Psoas muscle (tissue), 8 donors: Measurements from ENCODE around the gene SMTNL2. TPM values are rescaled to one million over a fixed set of nuclear protein-coding genes. Genes with fewer than 3 reads are reported as not detected.
A peak's percentile ranks its signal among the peaks of the same experiment; 100 is the strongest.
"Not testable (repeated sequence)": the region's sequence is repeated elsewhere in the genome, so short reads cannot be mapped to it uniquely, and the experiment has no call there.

ENCODE experiments used
- ATAC-seq, 4 donors: fragments of 200-7000 bp; cut with Tn5 transposase; one replicate each; pipeline ENCODE4 v1.9.1; 2020; ENCODE audit warnings: moderate library complexity in 3 of 4, mild to moderate bottlenecking in 2 of 4
- DNase-seq, 2 donors: peaks; one replicate each; pipeline ENCODE4 v3.0.0-alpha.2; 2020
- H3K27ac ChIP-seq: fragments of 200-600 bp; one replicate; pipeline ENCODE4 v1.8.0; 2022
- H3K27me3 ChIP-seq, 3 donors: fragments of 200-600 bp in 1 of 3; one replicate each; pipeline versions ENCODE4 v1.6.1 to v1.8.0; 2013 to 2022; ENCODE audit warnings: low read length in 2 of 3, mild to moderate bottlenecking in 2 of 3, moderate library complexity in 1 of 3; ENCODE audit not compliant: insufficient read depth in 3 of 3
- H3K36me3 ChIP-seq, 2 donors: fragments of 200-600 bp in 1 of 2; one replicate each; pipeline versions ENCODE4 v1.6.1 to v1.8.0; 2013 to 2022; ENCODE audit warnings: low read depth in 1 of 2, mild to moderate bottlenecking in 1 of 2, moderate library complexity in 1 of 2; ENCODE audit not compliant: insufficient read depth in 1 of 2
- H3K4me1 ChIP-seq: fragments of 200-600 bp; one replicate; pipeline ENCODE4 v1.8.0; 2022
- H3K4me3 ChIP-seq: fragments of 200-600 bp; one replicate; pipeline ENCODE4 v1.8.0; 2022; ENCODE audit warnings: mild to moderate bottlenecking
- H3K9me3 ChIP-seq: fragments of 200-600 bp; one replicate; pipeline ENCODE4 v1.8.0; 2022
- WGBS, 3 donors: extraction: QIAGEN DNeasy Blood & Tissue Kit; methylation state at CpG; one replicate each; pipeline versions ENCODE4 v1.1.6 to v1.1.7; 2013; 5-methylcytosine and 5-hydroxymethylcytosine counted together
- intact Hi-C, 2 donors: fragments of 100-400 bp; cut with DNase I; formaldehyde crosslinking; loops; one replicate each; pipeline versions ENCODE4 v1.11.0 to v1.14.2; 2022
- polyA plus RNA-seq, 3 donors: library from polyadenylated mRNA; stranded (reverse); fragments of 200-250 nt; gene quantifications; one replicate each; pipeline ENCODE4 v1.2.3, GENCODE V29; 2013
- total RNA-seq, 4 donors: library from RNA; stranded (reverse); fragmentation: NEBNext Ultra II Directional in 2 of 4; extraction: Animal tissue kit (Norgen Biotek cat#: 25700) in 2 of 4; gene quantifications; one replicate each; pipeline versions ENCODE4 v1.2.1 to v1.2.4, GENCODE V29; 2021 to 2023
- TF ChIP-seq, protein P1 (sequence below): fragments of 200-600 bp; IDR thresholded peaks from one replicate; pipeline ENCODE4 v1.8.0; 2022; ENCODE audit warnings: antibody characterized with exemption
- donor health status: healthy with polysubstance abuse.
- donor health status: DM: no; HTN: no; CAD: no; lungs with moderate emphysema.
- donor health status: Bipolar disorder and iron deficiency.
- donor health status: healthy.
- donor health status: DM: yes; HTN: yes; CAD: no.
- donor health status: DM: no; HTN: no; CAD: no.
- donor health status: DM: no; HTN: no; CAD: no.
- donor health status: DM: yes; HTN: yes; CAD: no.

The SMTNL2 gene
- total and polyA plus RNA-seq, 7 donors, result 20.7 to 524 (median 318) TPM

DNA sequence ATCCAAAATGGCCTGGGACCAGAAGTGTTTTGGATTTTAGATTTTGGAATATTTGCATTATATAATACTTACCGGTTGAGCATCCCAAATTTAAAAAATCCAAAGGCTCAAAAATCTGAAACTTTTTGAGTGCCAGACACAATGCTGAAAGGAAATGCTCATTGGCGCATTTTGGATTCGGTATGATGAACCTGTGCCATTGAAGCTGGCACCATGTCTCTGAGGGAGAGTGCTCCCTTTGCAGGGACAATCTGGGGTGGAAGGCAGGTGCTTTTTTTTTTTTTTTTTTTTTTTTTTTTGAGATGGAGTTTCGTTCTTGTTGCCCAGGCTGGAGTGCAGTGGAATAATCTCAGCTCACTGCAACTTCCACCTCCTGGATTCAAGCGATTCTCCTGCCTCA lies 17.7 kb downstream of the SMTNL2 start:
- intact Hi-C loops, result no loop called here
- DNase-seq (peak in 1 of 2 donors; percentile 16), ATAC-seq (no peak)
- Histone ChIP-seq H3K27me3 (no peaks in the 10 kb centered on the region), H3K9me3 (no peaks in the 10 kb centered on the region), H3K36me3 (peaks cover 0 to 53% of the 10 kb centered on the region in 2 donors), H3K4me1 (peaks cover 90% of the 10 kb centered on the region), H3K4me3 (no peak overlapping the region), H3K27ac (peak overlapping the region; percentile 84)
- TF ChIP-seq, protein P1, sequence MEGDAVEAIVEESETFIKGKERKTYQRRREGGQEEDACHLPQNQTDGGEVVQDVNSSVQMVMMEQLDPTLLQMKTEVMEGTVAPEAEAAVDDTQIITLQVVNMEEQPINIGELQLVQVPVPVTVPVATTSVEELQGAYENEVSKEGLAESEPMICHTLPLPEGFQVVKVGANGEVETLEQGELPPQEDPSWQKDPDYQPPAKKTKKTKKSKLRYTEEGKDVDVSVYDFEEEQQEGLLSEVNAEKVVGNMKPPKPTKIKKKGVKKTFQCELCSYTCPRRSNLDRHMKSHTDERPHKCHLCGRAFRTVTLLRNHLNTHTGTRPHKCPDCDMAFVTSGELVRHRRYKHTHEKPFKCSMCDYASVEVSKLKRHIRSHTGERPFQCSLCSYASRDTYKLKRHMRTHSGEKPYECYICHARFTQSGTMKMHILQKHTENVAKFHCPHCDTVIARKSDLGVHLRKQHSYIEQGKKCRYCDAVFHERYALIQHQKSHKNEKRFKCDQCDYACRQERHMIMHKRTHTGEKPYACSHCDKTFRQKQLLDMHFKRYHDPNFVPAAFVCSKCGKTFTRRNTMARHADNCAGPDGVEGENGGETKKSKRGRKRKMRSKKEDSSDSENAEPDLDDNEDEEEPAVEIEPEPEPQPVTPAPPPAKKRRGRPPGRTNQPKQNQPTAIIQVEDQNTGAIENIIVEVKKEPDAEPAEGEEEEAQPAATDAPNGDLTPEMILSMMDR, result no peak
- 31 to 57% (median 36%) methylated on average over 5 of the region's 5 CpGs for WGBS, 3 donors

DNA sequence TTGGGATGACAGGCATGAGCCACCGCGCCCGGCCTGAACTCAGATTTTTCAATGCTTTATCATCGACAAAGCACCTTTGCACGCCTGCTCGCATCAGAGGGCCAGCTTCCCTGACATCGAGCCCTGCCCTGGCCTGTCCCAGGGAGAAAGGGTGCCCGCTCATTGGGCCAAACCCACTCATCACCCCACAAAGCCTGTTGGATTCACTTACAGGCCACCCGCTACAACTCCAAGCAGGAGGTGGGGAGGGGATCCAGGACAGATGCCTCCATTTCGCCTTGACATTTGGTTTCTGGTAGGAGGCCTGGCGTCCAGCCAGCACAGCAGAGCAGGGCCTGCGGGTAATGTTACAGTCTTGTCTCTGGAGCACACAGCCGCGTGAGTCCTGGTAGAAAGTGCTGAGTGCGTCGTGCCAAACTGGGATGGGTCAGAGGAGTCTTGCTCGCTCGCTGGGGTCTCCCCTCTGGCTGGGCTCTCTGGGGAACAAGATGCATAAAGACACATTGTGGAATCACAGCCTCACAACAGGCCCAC lies 19.8 kb downstream of the SMTNL2 start:
- intact Hi-C loops, result no loop called here
- TF ChIP-seq, protein P1, result no peak
- H3K4me3 ChIP-seq, result peak overlapping the region; percentile 32
- peaks cover 0 to 51% of the 10 kb centered on the region in 2 donors for H3K36me3 ChIP-seq
- ATAC-seq (peak; percentile 34 to 50 (median 45)), DNase-seq (peak; percentile 88 to 94)
- H3K4me1 ChIP-seq, result peaks cover 90% of the 10 kb centered on the region
- 20 to 35% (median 24%) methylated on average over 18 of the region's 18 CpGs for WGBS, 3 donors
- peak overlapping the region; percentile 84 for H3K27ac ChIP-seq
- H3K27me3 ChIP-seq, result no peaks in the 10 kb centered on the region
- no peaks in the 10 kb centered on the region for H3K9me3 ChIP-seq

DNA sequence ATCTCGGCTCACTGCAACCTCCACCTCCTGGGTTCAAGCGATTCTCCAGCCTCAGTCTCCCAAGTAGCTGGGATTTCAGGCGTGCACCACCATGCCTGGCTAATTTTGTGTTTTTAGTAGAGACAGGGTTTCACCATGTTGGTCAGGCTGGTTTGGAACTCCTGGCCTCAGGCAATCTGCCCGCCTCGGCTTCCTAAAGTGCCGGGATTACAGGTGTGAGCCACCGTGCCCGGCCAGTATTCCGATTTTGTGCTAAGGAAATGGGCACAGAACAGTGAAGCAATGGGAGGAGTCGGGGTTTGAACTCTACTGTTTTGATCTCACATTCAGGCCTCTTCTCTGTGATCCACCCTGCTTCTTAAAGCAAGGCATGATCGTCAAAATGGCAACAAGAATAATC lies 20.4 kb downstream of the SMTNL2 start:
- peak in 1 of 2 donors; percentile 52 for DNase-seq
- intact Hi-C loops, result not testable (repeated sequence)

DNA sequence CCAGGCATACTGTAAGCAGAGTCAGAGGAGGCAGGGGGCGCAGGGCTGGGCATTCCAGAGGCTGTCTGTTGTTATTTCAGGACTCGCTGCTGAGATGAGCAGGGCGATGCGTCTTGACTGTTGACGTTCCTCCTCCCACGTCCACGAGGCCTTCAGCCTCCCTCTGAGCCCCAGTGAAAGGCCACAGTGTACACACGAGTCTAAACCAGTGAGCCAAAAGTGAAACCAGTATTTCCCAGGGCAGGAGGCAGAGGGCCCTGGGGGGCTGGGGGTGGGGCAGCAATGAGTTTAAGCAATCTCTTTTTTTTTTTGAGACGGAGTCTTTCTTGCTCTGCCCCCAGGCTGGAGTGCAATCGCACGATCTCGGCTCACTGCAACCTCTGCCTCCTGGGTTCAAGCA lies 21.5 kb downstream of the SMTNL2 start:
- H3K4me3 ChIP-seq, result peak overlapping the region; percentile 16
- H3K9me3 ChIP-seq, result no peaks in the 10 kb centered on the region
- no peaks in the 10 kb centered on the region for H3K27me3 ChIP-seq
- WGBS, 3 donors, result 56 to 77% (median 56%) methylated on average over 9 to 12 of the region's 12 CpGs
- DNase-seq, result peak in 1 of 2 donors; percentile 71
- ATAC-seq, result no peak
- peaks cover 87% of the 10 kb centered on the region for H3K4me1 ChIP-seq
- H3K27ac ChIP-seq, result peak overlapping the region; percentile 84
- peaks cover 0 to 51% of the 10 kb centered on the region in 2 donors for H3K36me3 ChIP-seq
- TF ChIP-seq, protein P1, result no peak
- intact Hi-C loops, result no loop called here

More for the DNA sequence above, 20.4 kb downstream of the SMTNL2 start:
- ATAC-seq, H3K9me3 ChIP-seq, H3K27me3 ChIP-seq: not testable (repeated sequence)
- peaks cover 89% of the 10 kb centered on the region for H3K4me1 ChIP-seq
- peak overlapping the region; percentile 84 for H3K27ac ChIP-seq
- H3K36me3 ChIP-seq, result peaks cover 0 to 51% of the 10 kb centered on the region in 2 donors
- peak overlapping the region; percentile 32 for H3K4me3 ChIP-seq
- 37 to 58% (median 39%) methylated on average over 11 of the region's 11 CpGs for WGBS, 3 donors

DNA sequence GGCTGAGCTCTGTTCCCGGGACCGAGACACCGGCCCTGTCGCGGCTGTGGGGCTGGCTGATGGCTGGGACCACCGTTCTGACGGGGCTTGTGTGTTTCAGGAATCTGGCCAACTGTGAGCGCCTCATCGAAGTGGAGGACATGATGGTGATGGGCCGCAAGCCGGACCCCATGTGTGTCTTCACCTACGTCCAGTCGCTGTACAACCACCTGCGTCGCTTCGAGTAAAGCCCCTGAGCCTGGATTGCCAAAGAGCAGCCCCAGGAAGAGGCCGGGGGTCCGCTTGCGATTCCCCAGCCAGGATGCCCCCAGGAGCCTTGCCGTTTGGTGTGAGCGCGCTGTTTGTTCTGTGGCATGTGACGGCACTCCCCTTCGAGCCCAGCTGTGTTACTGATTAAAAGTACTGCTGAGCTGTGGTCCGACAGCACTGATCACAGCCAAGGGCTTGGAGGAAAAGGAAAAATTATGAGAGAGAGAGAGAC lies 23.0 kb downstream of the SMTNL2 start:
- intact Hi-C loops, result no loop called here
- peaks cover 0 to 48% of the 10 kb centered on the region in 2 donors for H3K36me3 ChIP-seq
- H3K9me3 ChIP-seq, result no peaks in the 10 kb centered on the region
- peak overlapping the region; percentile 84 for H3K27ac ChIP-seq
- DNase-seq (peak in 1 of 2 donors; percentile 62), ATAC-seq (no peak)
- H3K27me3 ChIP-seq, result no peaks in the 10 kb centered on the region
- 64 to 71% (median 68%) methylated on average over 25 of the region's 25 CpGs for WGBS, 3 donors
- TF ChIP-seq, protein P1, result no peak
- peaks cover 76% of the 10 kb centered on the region for H3K4me1 ChIP-seq
- H3K4me3 ChIP-seq, result peak overlapping the region; percentile 5
